Measurements from ENCODE around the gene CDC5L. TPM values are rescaled to one million over a fixed set of nuclear protein-coding genes. Genes with fewer than 3 reads are reported as not detected.

CDC5L gene
- total and polyA plus RNA-seq, 2 experiments from 2014 or later = 27.0 to 32.5 TPM

DNA sequence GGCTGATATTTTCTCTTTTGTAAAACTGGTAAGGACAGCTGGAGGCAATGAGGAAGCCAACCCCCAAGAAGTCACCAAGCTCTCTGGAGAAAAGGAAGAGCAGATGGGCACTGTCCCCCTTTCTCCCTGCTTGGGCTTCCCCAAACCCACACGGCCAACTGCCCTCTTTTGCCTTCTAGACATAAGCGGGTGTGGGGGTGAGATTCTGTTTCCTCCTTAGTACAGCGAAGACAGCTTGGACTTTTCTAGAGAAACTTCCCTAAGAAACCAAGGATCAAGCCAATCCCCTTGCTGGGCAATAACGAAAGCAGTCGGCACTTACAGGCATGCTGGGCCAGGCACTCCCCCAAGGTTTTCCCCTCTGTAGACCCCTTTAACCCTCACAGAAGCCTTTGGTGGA is 110.3 kb downstream of the CDC5L start:
- no peak for ATAC-seq
- no peak for TF ChIP-seq NANOG (IDR thresholded peaks at IDR 0.05; ENCODE audit: borderline replicate concordance)
- no peak for TF ChIP-seq POLR2AphosphoS5 (IDR thresholded peaks at IDR 0.05; ENCODE audit: low read depth)
- TF ChIP-seq JUNB (IDR thresholded peaks at IDR 0.05; ENCODE audit: unreplicated experiment) = no peak
- no peak for TF ChIP-seq EZH2phosphoT487 (IDR thresholded peaks at IDR 0.05; ENCODE audit: unreplicated experiment)
- no peak for TF ChIP-seq ZNF114 (CRISPR knock-in tag; IDR thresholded peaks at IDR 0.05)
- Mint-ChIP-seq H3K4me3 (no peak overlapping the region), H3K36me3 (ENCODE audit: low read depth) (no peaks in the 10 kb centered on the region; the same call in 2 of the 3 replicates), H3K4me1 (peaks cover 13% of the 10 kb centered on the region; the same call in 2 of the 3 replicates), H3K27ac (no peak overlapping the region), H3K9me3 (no peaks in the 10 kb centered on the region), H3K27me3 (ENCODE audit: insufficient read depth, low read depth, poor library complexity) (peaks cover 18% of the 10 kb centered on the region)
- Histone ChIP-seq H3K79me2 (replicated peaks; ENCODE audit: insufficient read depth) (no peaks in the 10 kb centered on the region), H2AFZ (no peak overlapping the region), H3K27ac (ENCODE audit: low read depth) (no peak overlapping the region), H3K4me3 (no peak overlapping the region), H3K9me2 (ENCODE audit: insufficient read depth) (peaks cover 31% of the 10 kb centered on the region), H3K4me2 (no peak overlapping the region), H3K27me3 (ENCODE audit: insufficient read depth) (no peaks in the 10 kb centered on the region), H3K4me1 (ENCODE audit: insufficient read depth) (no peaks in the 10 kb centered on the region; the same call in 1 of the 2 replicates), H4K20me1 (replicated peaks; ENCODE audit: insufficient read depth) (no peaks in the 10 kb centered on the region), H3K36me3 (ENCODE audit: insufficient read depth) (no peaks in the 10 kb centered on the region), H3F3A (replicated peaks; ENCODE audit: low read depth) (no peaks in the 10 kb centered on the region)
- no peak for DNase-seq (ENCODE audit: low spot score)

DNA sequence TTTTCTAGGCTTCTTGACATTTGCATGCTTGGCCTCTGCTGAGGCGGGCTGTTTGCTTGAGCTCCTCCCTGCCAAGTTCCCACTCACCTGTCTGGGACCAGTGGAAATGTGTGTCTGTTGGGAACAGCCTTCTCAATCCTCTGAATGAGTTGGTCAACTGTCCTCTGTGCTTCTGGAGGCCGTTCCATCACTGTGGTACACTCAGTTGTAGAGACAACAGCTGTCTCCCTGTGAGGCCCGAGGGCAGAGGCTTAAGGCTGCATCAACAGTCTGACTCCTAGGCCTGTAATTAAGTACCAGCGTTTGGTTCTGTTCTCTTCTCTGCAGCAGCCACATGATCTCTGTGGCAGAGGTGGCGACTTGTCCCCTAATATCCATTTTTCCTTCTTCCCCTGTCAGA is 110.9 kb downstream of the CDC5L start:
- peaks cover 36% of the 10 kb centered on the region for H3K9me2 ChIP-seq (ENCODE audit: insufficient read depth)
- H4K20me1 ChIP-seq (replicated peaks; ENCODE audit: insufficient read depth) = no peaks in the 10 kb centered on the region
- Mint-ChIP-seq H3K27ac (no peak overlapping the region), H3K4me1 (peaks cover 13% of the 10 kb centered on the region; the same call in 2 of the 3 replicates), H3K36me3 (ENCODE audit: low read depth) (no peaks in the 10 kb centered on the region; the same call in 2 of the 3 replicates), H3K9me3 (no peaks in the 10 kb centered on the region), H3K27me3 (ENCODE audit: insufficient read depth, low read depth, poor library complexity) (peaks cover 15% of the 10 kb centered on the region), H3K4me3 (no peak overlapping the region)
- no peaks in the 10 kb centered on the region for H3K79me2 ChIP-seq (replicated peaks; ENCODE audit: insufficient read depth)
- TF ChIP-seq CREB1 (CRISPR knock-in tag; IDR thresholded peaks at IDR 0.05; ENCODE audit: low read depth) (no peak), JUNB (IDR thresholded peaks at IDR 0.05; ENCODE audit: unreplicated experiment) (no peak), EZH2phosphoT487 (IDR thresholded peaks at IDR 0.05; ENCODE audit: unreplicated experiment) (no peak), ZNF114 (CRISPR knock-in tag; IDR thresholded peaks at IDR 0.05) (no peak), STAT1 (IDR thresholded peaks at IDR 0.05; ENCODE audit: unreplicated experiment) (no peak), ZNF331 (CRISPR knock-in tag; IDR thresholded peaks at IDR 0.05; ENCODE audit: low read depth) (no peak)
- TF ChIP-seq, protein P1, sequence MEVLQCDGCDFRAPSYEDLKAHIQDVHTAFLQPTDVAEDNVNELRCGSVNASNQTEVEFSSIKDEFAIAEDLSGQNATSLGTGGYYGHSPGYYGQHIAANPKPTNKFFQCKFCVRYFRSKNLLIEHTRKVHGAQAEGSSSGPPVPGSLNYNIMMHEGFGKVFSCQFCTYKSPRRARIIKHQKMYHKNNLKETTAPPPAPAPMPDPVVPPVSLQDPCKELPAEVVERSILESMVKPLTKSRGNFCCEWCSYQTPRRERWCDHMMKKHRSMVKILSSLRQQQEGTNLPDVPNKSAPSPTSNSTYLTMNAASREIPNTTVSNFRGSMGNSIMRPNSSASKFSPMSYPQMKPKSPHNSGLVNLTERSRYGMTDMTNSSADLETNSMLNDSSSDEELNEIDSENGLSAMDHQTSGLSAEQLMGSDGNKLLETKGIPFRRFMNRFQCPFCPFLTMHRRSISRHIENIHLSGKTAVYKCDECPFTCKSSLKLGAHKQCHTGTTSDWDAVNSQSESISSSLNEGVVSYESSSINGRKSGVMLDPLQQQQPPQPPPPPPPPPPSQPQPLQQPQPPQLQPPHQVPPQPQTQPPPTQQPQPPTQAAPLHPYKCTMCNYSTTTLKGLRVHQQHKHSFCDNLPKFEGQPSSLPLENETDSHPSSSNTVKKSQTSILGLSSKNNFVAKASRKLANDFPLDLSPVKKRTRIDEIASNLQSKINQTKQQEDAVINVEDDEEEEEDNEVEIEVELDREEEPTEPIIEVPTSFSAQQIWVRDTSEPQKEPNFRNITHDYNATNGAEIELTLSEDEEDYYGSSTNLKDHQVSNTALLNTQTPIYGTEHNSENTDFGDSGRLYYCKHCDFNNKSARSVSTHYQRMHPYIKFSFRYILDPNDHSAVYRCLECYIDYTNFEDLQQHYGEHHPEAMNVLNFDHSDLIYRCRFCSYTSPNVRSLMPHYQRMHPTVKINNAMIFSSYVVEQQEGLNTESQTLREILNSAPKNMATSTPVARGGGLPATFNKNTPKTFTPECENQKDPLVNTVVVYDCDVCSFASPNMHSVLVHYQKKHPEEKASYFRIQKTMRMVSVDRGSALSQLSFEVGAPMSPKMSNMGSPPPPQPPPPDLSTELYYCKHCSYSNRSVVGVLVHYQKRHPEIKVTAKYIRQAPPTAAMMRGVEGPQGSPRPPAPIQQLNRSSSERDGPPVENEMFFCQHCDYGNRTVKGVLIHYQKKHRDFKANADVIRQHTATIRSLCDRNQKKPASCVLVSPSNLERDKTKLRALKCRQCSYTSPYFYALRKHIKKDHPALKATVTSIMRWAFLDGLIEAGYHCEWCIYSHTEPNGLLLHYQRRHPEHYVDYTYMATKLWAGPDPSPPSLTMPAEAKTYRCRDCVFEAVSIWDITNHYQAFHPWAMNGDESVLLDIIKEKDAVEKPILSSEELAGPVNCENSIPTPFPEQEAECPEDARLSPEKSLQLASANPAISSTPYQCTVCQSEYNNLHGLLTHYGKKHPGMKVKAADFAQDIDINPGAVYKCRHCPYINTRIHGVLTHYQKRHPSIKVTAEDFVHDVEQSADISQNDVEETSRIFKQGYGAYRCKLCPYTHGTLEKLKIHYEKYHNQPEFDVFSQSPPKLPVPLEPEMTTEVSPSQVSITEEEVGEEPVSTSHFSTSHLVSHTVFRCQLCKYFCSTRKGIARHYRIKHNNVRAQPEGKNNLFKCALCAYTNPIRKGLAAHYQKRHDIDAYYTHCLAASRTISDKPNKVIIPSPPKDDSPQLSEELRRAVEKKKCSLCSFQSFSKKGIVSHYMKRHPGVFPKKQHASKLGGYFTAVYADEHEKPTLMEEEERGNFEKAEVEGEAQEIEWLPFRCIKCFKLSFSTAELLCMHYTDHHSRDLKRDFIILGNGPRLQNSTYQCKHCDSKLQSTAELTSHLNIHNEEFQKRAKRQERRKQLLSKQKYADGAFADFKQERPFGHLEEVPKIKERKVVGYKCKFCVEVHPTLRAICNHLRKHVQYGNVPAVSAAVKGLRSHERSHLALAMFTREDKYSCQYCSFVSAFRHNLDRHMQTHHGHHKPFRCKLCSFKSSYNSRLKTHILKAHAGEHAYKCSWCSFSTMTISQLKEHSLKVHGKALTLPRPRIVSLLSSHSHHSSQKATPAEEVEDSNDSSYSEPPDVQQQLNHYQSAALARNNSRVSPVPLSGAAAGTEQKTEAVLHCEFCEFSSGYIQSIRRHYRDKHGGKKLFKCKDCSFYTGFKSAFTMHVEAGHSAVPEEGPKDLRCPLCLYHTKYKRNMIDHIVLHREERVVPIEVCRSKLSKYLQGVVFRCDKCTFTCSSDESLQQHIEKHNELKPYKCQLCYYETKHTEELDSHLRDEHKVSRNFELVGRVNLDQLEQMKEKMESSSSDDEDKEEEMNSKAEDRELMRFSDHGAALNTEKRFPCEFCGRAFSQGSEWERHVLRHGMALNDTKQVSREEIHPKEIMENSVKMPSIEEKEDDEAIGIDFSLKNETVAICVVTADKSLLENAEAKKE (CRISPR knock-in tag; IDR thresholded peaks at IDR 0.05) = no peak
- TF ChIP-seq, protein P2, sequence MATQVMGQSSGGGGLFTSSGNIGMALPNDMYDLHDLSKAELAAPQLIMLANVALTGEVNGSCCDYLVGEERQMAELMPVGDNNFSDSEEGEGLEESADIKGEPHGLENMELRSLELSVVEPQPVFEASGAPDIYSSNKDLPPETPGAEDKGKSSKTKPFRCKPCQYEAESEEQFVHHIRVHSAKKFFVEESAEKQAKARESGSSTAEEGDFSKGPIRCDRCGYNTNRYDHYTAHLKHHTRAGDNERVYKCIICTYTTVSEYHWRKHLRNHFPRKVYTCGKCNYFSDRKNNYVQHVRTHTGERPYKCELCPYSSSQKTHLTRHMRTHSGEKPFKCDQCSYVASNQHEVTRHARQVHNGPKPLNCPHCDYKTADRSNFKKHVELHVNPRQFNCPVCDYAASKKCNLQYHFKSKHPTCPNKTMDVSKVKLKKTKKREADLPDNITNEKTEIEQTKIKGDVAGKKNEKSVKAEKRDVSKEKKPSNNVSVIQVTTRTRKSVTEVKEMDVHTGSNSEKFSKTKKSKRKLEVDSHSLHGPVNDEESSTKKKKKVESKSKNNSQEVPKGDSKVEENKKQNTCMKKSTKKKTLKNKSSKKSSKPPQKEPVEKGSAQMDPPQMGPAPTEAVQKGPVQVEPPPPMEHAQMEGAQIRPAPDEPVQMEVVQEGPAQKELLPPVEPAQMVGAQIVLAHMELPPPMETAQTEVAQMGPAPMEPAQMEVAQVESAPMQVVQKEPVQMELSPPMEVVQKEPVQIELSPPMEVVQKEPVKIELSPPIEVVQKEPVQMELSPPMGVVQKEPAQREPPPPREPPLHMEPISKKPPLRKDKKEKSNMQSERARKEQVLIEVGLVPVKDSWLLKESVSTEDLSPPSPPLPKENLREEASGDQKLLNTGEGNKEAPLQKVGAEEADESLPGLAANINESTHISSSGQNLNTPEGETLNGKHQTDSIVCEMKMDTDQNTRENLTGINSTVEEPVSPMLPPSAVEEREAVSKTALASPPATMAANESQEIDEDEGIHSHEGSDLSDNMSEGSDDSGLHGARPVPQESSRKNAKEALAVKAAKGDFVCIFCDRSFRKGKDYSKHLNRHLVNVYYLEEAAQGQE (IDR thresholded peaks at IDR 0.05; ENCODE audit: unreplicated experiment) = no peak
- ATAC-seq = no peak
- H3K4me2 ChIP-seq = no peak overlapping the region
- H3K27ac ChIP-seq (ENCODE audit: low read depth) = no peak overlapping the region
- DNase-seq (ENCODE audit: low spot score) = no peak
- no peak overlapping the region for H3K4me3 ChIP-seq
- H3F3A ChIP-seq (replicated peaks; ENCODE audit: low read depth) = no peaks in the 10 kb centered on the region
- H2AFZ ChIP-seq = no peak overlapping the region
- no peaks in the 10 kb centered on the region; the same call in 1 of the 2 replicates for H3K4me1 ChIP-seq (ENCODE audit: insufficient read depth)
- H3K27me3 ChIP-seq (ENCODE audit: insufficient read depth) = no peaks in the 10 kb centered on the region
- H3K36me3 ChIP-seq (ENCODE audit: insufficient read depth) = no peaks in the 10 kb centered on the region

Measured in GM23338 (cell line).